Neural cell (in vitro differentiated cells): Measurements from ENCODE around the gene MEGF6.

ENCODE experiments used
- CTCF ChIP-seq: fragments of 450-650 bp; IDR thresholded peaks from 2 replicates; pipeline ENCODE4 v1.5.1; 2014; ENCODE audit warnings: antibody characterized with exemption, mild to moderate bottlenecking, moderate library complexity; ENCODE audit not compliant: poor library complexity, severe bottlenecking
- EP300 ChIP-seq: fragments of 450-650 bp; conservative IDR thresholded peaks from 2 replicates; pipeline ENCODE4 v1.6.1; 2014; ENCODE audit warnings: antibody characterized with exemption, mild to moderate bottlenecking, moderate library complexity; ENCODE audit not compliant: poor library complexity, severe bottlenecking
- EZH2 ChIP-seq: fragments of 200-600, 300-800 bp; shearing (Covaris generic), sonication (generic); IDR thresholded peaks from 2 replicates; pipeline ENCODE4 v1.6.1; 2014; ENCODE audit warnings: antibody characterized with exemption, low read length, borderline replicate concordance, mild to moderate bottlenecking; ENCODE audit not compliant: insufficient read depth, poor library complexity, severe bottlenecking
- MXI1 ChIP-seq: fragments of 450-650 bp; conservative IDR thresholded peaks from 2 replicates; pipeline ENCODE4 v1.6.1; 2014; ENCODE audit warnings: antibody characterized with exemption, mild to moderate bottlenecking; ENCODE audit not compliant: poor library complexity, severe bottlenecking
- POLR2AphosphoS5 ChIP-seq: IDR thresholded peaks from 2 replicates; pipeline ENCODE4 v1.6.1; 2012
- RAD21 ChIP-seq: fragments of 450-650 bp; conservative IDR thresholded peaks from 2 replicates; pipeline ENCODE4 v1.6.1; 2014; ENCODE audit warnings: antibody characterized with exemption, mild to moderate bottlenecking, moderate library complexity
- REST ChIP-seq: IDR thresholded peaks from 2 replicates; pipeline ENCODE4 v1.6.1; 2012; ENCODE audit warnings: borderline replicate concordance
- SMC3 ChIP-seq: fragments of 450-650 bp; conservative IDR thresholded peaks from 2 replicates; pipeline ENCODE4 v1.6.1; 2014; ENCODE audit warnings: antibody characterized with exemption, mild to moderate bottlenecking, moderate library complexity; ENCODE audit not compliant: poor library complexity
- TAF1 ChIP-seq: IDR thresholded peaks from 2 replicates; pipeline ENCODE4 v1.6.1; 2012; ENCODE audit warnings: low read depth

GRCh38 chr1:3653286-3653618 lies 41.9 kb upstream of the MEGF6 start:
- TF ChIP-seq EP300 (no peak), EZH2 (no peak), TAF1 (no peak), REST (no peak), CTCF (no peak), SMC3 (no peak), RAD21 (no peak), POLR2AphosphoS5 (no peak), MXI1 (no peak)
